ENCODE data around the gene SATB1.

GRCh38 chr3:18307529-18307928, 117.6 kb downstream of the SATB1 start:
- TF ChIP-seq CTCF (conservative IDR thresholded peaks at IDR 0.05) (no peak), EZH2 (IDR thresholded peaks at IDR 0.05; ENCODE audit: low read depth) (no peak)

Data from PC-9 (cell line).